ENCODE results near the gene PTPRC.

The PTPRC gene

GRCh38 chr1:198604975-198605374 lies 33.9 kb upstream of the PTPRC start:
- H2AFZ ChIP-seq (ENCODE audit: low read length) = no peak overlapping the region
- H4K20me1 ChIP-seq (ENCODE audit: insufficient read depth, low read length) = no peaks in the 10 kb centered on the region
- H3K4me3 ChIP-seq (ENCODE audit: low read depth, low read length, poor library complexity, severe bottlenecking) = no peak overlapping the region
- no peaks in the 10 kb centered on the region for H3K9me2 ChIP-seq (ENCODE audit: low read depth, low read length)
- peaks cover 48% of the 10 kb centered on the region for H3K4me1 ChIP-seq (ENCODE audit: insufficient read depth, low read length, severe bottlenecking)
- no peaks in the 10 kb centered on the region; the same call in none of the 2 replicates for H3K36me3 ChIP-seq (ENCODE audit: insufficient read depth, low read length)
- H3K27ac ChIP-seq (ENCODE audit: low read depth, low read length, poor library complexity, severe bottlenecking) = peak overlapping the region; percentile 59
- no peaks in the 10 kb centered on the region for H3F3A ChIP-seq (ENCODE audit: insufficient read depth, low read length)
- no peak overlapping the region for H3K9ac ChIP-seq (ENCODE audit: low read length)
- H3K4me2 ChIP-seq (ENCODE audit: low read length) = peak overlapping the region; percentile 26; the same call in 1 of the 2 replicates
- no peaks in the 10 kb centered on the region for H3K27me3 ChIP-seq (ENCODE audit: insufficient read depth, low read length)
- peaks cover 7% of the 10 kb centered on the region; the same call in 1 of the 2 replicates for H3K9me3 ChIP-seq (ENCODE audit: low read length)
- no peak for TF ChIP-seq CTCF (IDR thresholded peaks at IDR 0.05; ENCODE audit: low read length)
- no peak for TF ChIP-seq EZH2 (IDR thresholded peaks at IDR 0.05; ENCODE audit: borderline replicate concordance, low read length)
- H3K79me2 ChIP-seq (ENCODE audit: insufficient read depth, low read length) = no peaks in the 10 kb centered on the region

- no peak overlapping the region; the same call in 1 of the 2 replicates for H3K4me2 ChIP-seq (ENCODE audit: low read length)
- no peaks in the 10 kb centered on the region for H3K9me2 ChIP-seq (ENCODE audit: low read depth, low read length)
Observed at GRCh38 chr1:198605406-198605805, 33.4 kb upstream of the PTPRC start.

GRCh38 chr1:198606020-198606438 lies 32.8 kb upstream of the PTPRC start:
- no peaks in the 10 kb centered on the region; the same call in 1 of the 2 replicates for H3K36me3 ChIP-seq (ENCODE audit: insufficient read depth, low read length)
- no peak overlapping the region; the same call in 1 of the 2 replicates for H3K4me2 ChIP-seq (ENCODE audit: low read length)
- 0 out of 2 replicates have a peak, but pooled peaks cover 7% of the 10 kb centered on the region for H3F3A ChIP-seq (ENCODE audit: insufficient read depth, low read length)
- no peaks in the 10 kb centered on the region for H3K27me3 ChIP-seq (ENCODE audit: insufficient read depth, low read length)
- no peaks in the 10 kb centered on the region for H4K20me1 ChIP-seq (ENCODE audit: insufficient read depth, low read length)
- H2AFZ ChIP-seq (ENCODE audit: low read length) = no peak overlapping the region
- H3K9me3 ChIP-seq (ENCODE audit: low read length) = no peaks in the 10 kb centered on the region
- no peak for TF ChIP-seq EZH2 (IDR thresholded peaks at IDR 0.05; ENCODE audit: borderline replicate concordance, low read length)
- TF ChIP-seq CTCF (IDR thresholded peaks at IDR 0.05; ENCODE audit: low read length) = no peak
- H3K9me2 ChIP-seq (ENCODE audit: low read depth, low read length) = no peaks in the 10 kb centered on the region
- H3K4me1 ChIP-seq (ENCODE audit: insufficient read depth, low read length, severe bottlenecking) = peaks cover 55% of the 10 kb centered on the region
- H3K79me2 ChIP-seq (ENCODE audit: insufficient read depth, low read length) = no peaks in the 10 kb centered on the region
- H3K4me3 ChIP-seq (ENCODE audit: low read depth, low read length, poor library complexity, severe bottlenecking) = no peak overlapping the region
- H3K27ac ChIP-seq (ENCODE audit: low read depth, low read length, poor library complexity, severe bottlenecking) = peak overlapping the region; percentile 59
- H3K9ac ChIP-seq (ENCODE audit: low read length) = no peak overlapping the region

More at GRCh38 chr1:198605406-198605805, 33.4 kb upstream of the PTPRC start:
- Histone ChIP-seq H3K4me1 (ENCODE audit: insufficient read depth, low read length, severe bottlenecking) (peaks cover 49% of the 10 kb centered on the region), H3F3A (ENCODE audit: insufficient read depth, low read length) (0 out of 2 replicates have a peak, but pooled peaks cover under 1% of the 10 kb centered on the region), H4K20me1 (ENCODE audit: insufficient read depth, low read length) (no peaks in the 10 kb centered on the region), H3K4me3 (ENCODE audit: low read depth, low read length, poor library complexity, severe bottlenecking) (no peak overlapping the region), H3K79me2 (ENCODE audit: insufficient read depth, low read length) (no peaks in the 10 kb centered on the region), H3K36me3 (ENCODE audit: insufficient read depth, low read length) (no peaks in the 10 kb centered on the region; the same call in none of the 2 replicates), H2AFZ (ENCODE audit: low read length) (no peak overlapping the region), H3K27me3 (ENCODE audit: insufficient read depth, low read length) (no peaks in the 10 kb centered on the region), H3K9ac (ENCODE audit: low read length) (no peak overlapping the region), H3K27ac (ENCODE audit: low read depth, low read length, poor library complexity, severe bottlenecking) (peak overlapping the region; percentile 59), H3K9me3 (ENCODE audit: low read length) (peaks cover 6% of the 10 kb centered on the region; the same call in 1 of the 2 replicates)
- peak; percentile 16; the same call in 1 of the 2 replicates for TF ChIP-seq CTCF (IDR thresholded peaks at IDR 0.05; ENCODE audit: low read length)
- TF ChIP-seq EZH2 (IDR thresholded peaks at IDR 0.05; ENCODE audit: borderline replicate concordance, low read length) = no peak

Measured in OCI-LY1 (cell line).